ENCODE results near the gene PLA2G2F. TPM values are rescaled to one million over a fixed set of nuclear protein-coding genes. Genes with fewer than 3 reads are reported as not detected.

PLA2G2F gene
- total RNA-seq, 1 donor from 2014 or later = not detected

DNA sequence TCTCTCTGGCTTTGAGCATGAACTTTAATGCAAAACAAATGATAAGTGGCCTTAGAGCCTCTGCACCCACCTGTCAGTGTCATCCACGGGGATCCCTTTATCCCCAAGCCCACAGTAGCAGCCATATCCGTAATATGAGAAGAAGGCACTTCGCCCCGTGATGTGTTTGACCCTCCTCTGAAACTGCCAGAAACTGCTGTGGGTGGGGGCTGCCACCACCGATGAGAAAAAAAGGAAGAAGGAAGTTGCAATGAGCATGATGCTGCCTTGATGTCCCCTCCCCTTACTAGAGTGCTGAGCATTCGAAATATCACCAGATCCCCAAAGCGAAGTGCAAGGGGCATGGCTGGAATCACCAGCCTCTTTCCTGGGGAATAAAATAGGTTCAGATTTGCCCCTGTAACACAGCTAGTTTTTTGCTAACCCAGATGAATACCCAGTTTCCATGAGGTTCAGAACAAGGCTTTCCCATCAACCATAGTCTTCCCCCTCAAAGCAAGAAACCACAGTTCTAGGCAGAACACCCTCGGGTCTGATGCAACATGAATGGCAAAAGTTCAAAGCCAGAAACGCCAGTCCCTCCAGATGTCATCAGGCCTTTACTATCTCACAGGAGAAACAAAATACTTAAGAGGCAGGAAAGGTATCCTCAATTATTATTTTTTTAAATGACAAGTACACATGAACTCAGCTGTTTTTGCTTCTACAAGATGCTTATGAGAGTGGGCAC is 36.0 kb downstream of the PLA2G2F start:
- peaks cover 6% of the 10 kb centered on the region for H3K27me3 Mint-ChIP-seq (ENCODE audit: unreplicated experiment)
- TF ChIP-seq, protein P1, sequence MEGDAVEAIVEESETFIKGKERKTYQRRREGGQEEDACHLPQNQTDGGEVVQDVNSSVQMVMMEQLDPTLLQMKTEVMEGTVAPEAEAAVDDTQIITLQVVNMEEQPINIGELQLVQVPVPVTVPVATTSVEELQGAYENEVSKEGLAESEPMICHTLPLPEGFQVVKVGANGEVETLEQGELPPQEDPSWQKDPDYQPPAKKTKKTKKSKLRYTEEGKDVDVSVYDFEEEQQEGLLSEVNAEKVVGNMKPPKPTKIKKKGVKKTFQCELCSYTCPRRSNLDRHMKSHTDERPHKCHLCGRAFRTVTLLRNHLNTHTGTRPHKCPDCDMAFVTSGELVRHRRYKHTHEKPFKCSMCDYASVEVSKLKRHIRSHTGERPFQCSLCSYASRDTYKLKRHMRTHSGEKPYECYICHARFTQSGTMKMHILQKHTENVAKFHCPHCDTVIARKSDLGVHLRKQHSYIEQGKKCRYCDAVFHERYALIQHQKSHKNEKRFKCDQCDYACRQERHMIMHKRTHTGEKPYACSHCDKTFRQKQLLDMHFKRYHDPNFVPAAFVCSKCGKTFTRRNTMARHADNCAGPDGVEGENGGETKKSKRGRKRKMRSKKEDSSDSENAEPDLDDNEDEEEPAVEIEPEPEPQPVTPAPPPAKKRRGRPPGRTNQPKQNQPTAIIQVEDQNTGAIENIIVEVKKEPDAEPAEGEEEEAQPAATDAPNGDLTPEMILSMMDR (IDR thresholded peaks at IDR 0.05; ENCODE audit: unreplicated experiment) = no peak

DNA sequence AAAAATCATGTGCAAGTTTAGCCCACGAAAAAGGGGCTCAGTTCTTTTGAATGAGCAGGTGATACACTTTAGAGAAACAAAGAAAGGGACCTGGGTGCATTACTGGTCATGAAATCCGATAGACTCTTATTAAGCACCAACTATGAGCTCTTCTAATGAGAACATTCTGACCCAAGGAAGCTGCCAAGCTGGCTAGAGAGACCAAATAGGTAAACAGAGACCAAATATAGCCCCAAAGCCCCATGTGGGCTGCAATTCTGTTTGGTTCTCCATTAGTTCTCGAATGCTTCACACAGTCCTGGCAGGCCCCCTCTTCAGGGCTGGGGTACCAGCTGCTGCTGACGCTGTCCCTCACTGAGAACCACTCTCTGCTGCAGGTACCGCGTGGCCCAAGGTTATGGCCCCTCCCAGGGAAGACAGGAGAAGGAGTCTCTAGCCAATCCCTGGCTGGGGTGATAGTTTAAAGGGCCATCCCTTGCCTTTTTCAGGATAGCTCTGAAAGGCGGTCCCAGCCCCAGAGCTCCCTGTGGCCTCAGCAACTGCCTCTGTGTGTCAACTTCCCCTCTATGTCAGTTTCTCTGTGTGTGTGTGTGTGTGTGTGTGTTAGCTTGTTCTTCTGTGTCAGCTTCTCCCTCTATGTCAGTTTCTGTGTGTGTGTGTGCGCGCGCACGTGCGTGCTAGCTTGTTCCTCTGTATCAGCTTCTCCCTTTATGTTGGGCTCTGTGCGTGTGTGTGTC is 39.7 kb downstream of the PLA2G2F start:
- DNase-seq (ENCODE audit: low spot score) = no peak
- H3K4me1 Mint-ChIP-seq (ENCODE audit: unreplicated experiment) = no peaks in the 10 kb centered on the region
- peaks cover 7% of the 10 kb centered on the region for H3K27me3 Mint-ChIP-seq (ENCODE audit: unreplicated experiment)
- no peaks in the 10 kb centered on the region for H3K9me3 Mint-ChIP-seq (ENCODE audit: unreplicated experiment)
- no peak overlapping the region for H3K27ac Mint-ChIP-seq (ENCODE audit: unreplicated experiment)
- H3K36me3 Mint-ChIP-seq (ENCODE audit: low read depth, unreplicated experiment) = no peaks in the 10 kb centered on the region
- H3K4me3 Mint-ChIP-seq (ENCODE audit: unreplicated experiment) = no peak overlapping the region
- TF ChIP-seq, protein P1 (IDR thresholded peaks at IDR 0.05; ENCODE audit: unreplicated experiment) = no peak

More for the DNA sequence above, 36.0 kb downstream of the PLA2G2F start:
- H3K27ac Mint-ChIP-seq (ENCODE audit: unreplicated experiment) = no peak overlapping the region
- no peaks in the 10 kb centered on the region for H3K9me3 Mint-ChIP-seq (ENCODE audit: unreplicated experiment)
- DNase-seq (ENCODE audit: low spot score) = no peak
- H3K36me3 Mint-ChIP-seq (ENCODE audit: low read depth, unreplicated experiment) = no peaks in the 10 kb centered on the region
- no peak overlapping the region for H3K4me3 Mint-ChIP-seq (ENCODE audit: unreplicated experiment)
- no peaks in the 10 kb centered on the region for H3K4me1 Mint-ChIP-seq (ENCODE audit: unreplicated experiment)

DNA sequence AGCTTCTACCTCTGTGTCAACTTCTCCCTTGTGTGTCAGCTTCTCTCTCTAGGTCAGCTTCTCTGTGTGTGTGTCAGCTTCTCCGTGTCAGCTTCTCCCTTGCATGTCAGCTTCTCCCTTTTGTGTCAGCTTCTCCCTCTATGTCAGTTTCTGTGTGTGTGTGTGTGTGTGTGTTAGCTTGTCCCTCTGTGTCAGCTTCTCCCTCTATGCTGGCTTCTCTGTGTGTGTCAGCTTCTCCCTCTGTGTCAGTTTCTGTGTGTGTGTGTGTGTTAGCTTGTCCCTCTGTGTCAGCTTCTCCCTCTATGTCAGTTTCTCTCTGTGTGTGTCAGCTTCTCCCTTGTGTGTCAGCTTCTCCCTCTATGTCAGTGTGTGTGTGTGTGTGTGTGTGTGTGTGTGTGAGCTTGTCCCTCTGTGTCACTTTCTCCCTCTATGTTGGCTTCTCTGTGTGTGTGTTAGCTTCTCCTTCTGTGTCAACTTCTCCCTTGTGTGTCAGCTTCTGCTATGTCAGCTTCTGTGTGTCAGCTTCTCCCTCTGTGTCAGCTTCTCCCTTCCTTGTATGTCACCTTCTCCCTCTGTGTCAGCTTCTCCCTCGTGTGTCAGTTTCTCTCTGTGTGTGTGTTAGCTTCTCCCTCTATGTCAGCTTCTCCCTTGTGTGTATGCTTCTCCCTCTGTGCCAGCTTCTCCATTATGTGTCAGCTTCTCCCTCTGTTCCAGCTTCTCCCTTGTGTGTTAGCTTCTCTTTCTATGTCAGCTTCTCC is 40.4 kb downstream of the PLA2G2F start:
- no peaks in the 10 kb centered on the region for H3K36me3 Mint-ChIP-seq (ENCODE audit: low read depth, unreplicated experiment)
- no peaks in the 10 kb centered on the region for H3K9me3 Mint-ChIP-seq (ENCODE audit: unreplicated experiment)
- H3K4me1 Mint-ChIP-seq (ENCODE audit: unreplicated experiment) = peaks cover 4% of the 10 kb centered on the region
- no peak overlapping the region for H3K27ac Mint-ChIP-seq (ENCODE audit: unreplicated experiment)
- TF ChIP-seq, protein P1 (IDR thresholded peaks at IDR 0.05; ENCODE audit: unreplicated experiment) = no peak
- peaks cover 11% of the 10 kb centered on the region for H3K27me3 Mint-ChIP-seq (ENCODE audit: unreplicated experiment)
- H3K4me3 Mint-ChIP-seq (ENCODE audit: unreplicated experiment) = no peak overlapping the region
- no peak for DNase-seq (ENCODE audit: low spot score)

DNA sequence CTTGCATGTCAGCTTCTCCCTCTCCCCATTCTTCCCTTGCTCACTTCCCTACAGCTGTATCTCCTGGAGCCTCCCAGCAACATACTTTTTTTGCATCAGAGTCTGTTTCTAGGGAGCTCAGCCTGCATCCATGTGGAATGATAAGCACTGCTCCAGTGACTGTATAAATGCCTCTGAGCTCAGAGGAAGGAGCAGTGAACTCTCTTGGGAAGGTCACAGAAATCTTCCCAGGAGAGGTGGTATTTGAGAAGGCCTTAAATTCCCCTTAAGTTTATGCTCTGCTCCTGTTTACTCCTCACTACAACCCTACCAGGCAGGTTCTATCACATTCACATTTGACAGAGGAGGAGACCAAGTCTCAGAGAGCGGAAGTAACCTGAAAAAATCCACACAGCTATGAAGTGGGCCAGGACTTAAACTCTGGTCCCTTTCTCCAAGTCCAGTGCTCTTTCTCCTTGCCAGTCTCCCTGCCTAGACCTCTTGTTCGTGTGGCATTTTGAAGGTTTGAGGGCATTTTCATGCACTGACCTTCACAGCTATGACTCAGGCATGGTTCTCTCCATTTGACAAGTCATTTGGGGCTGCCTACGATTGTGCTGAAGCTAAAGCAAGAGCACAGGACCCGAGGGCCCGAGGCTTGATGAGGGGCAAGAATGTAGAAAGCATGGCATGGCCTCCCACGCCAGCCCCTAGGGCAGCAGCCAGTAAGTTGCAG is 41.2 kb downstream of the PLA2G2F start:
- H3K27me3 Mint-ChIP-seq (ENCODE audit: unreplicated experiment) = peaks cover 13% of the 10 kb centered on the region

More for the DNA sequence above, 41.2 kb downstream of the PLA2G2F start:
- DNase-seq (ENCODE audit: low spot score) = no peak
- H3K4me1 Mint-ChIP-seq (ENCODE audit: unreplicated experiment) = peaks cover 7% of the 10 kb centered on the region
- no peaks in the 10 kb centered on the region for H3K9me3 Mint-ChIP-seq (ENCODE audit: unreplicated experiment)
- no peak overlapping the region for H3K27ac Mint-ChIP-seq (ENCODE audit: unreplicated experiment)
- H3K36me3 Mint-ChIP-seq (ENCODE audit: low read depth, unreplicated experiment) = no peaks in the 10 kb centered on the region
- TF ChIP-seq, protein P1 (IDR thresholded peaks at IDR 0.05; ENCODE audit: unreplicated experiment) = no peak
- H3K4me3 Mint-ChIP-seq (ENCODE audit: unreplicated experiment) = no peak overlapping the region
